Brain microvascular endothelial cell (primary cell): Measurements from ENCODE around the gene CAMTA1.

Experiments
- DNase-seq: peaks from one replicate; pipeline ENCODE4 v3.0.0-alpha.2; 2020
- H3K27ac ChIP-seq: fragments of 250-450 bp; sonication (Bioruptor Pico); 2 replicates; pipeline ENCODE4 v1.5.1; 2020; ENCODE audit warnings: mild to moderate bottlenecking, moderate library complexity
- H3K27me3 ChIP-seq: fragments of 250-450 bp; sonication (Bioruptor Pico); replicated peaks from 2 replicates; pipeline ENCODE4 v1.5.1; 2020; ENCODE audit warnings: mild to moderate bottlenecking
- H3K36me3 ChIP-seq: fragments of 250-450 bp; sonication (Bioruptor Pico); replicated peaks from 2 replicates; pipeline ENCODE4 v1.5.1; 2020; ENCODE audit warnings: mild to moderate bottlenecking
- H3K4me3 ChIP-seq: 2 replicates; pipeline ENCODE4 v1.5.1; 2011; ENCODE audit warnings: low read depth, mild to moderate bottlenecking, control low read depth, low read length, moderate library complexity
- in situ Hi-C: cut with HindIII; loops from 2 replicates; pipeline ENCODE4 v1.10.0; 2017; ENCODE audit warnings: low sequenced_read_pairs, low pct_ligation_motif_present
- TF ChIP-seq, protein P1 (sequence below): IDR thresholded peaks from 2 replicates; pipeline ENCODE4 v1.5.1; 2011; ENCODE audit warnings: low read depth, mild to moderate bottlenecking, moderate library complexity, low read length, control low read depth, inconsistent platforms; ENCODE audit errors: missing control alignments

Gene CAMTA1

DNA sequence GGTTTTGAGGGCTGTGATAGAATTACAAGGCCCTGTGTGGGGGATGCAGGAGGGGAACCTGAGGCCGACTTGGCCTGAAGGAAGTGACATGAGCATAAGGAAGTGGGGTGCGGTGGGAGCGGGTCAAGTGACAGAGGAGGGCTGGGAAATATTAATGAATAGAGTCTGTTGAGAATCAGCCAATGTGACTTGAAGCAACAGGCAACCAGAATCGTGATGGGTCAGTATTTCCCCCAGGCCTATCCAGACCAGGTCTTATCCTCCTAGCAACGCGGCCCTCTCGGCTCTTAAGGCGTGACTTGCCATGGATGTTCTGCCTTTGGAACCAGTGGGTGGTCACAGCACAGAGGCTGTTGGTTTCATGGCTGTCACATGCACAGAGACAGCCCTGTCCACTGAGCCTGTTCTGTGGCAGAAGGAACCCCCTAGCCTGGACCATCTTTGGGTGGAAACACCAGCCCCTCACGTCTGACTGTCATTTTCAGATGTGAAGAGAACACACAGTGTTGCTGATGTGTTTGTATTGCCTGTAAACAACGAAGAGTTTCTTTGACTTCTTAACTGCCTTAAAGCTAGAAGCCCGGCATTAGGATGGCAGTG, 468.8 kb downstream of the CAMTA1 start:
- no peak for DNase-seq
- Histone ChIP-seq H3K4me3 (no peak overlapping the region), H3K27me3 (no peaks in the 10 kb centered on the region), H3K36me3 (no peaks in the 10 kb centered on the region), H3K27ac (no peak overlapping the region)
- in situ Hi-C loops = no loop called here
- TF ChIP-seq, protein P1, sequence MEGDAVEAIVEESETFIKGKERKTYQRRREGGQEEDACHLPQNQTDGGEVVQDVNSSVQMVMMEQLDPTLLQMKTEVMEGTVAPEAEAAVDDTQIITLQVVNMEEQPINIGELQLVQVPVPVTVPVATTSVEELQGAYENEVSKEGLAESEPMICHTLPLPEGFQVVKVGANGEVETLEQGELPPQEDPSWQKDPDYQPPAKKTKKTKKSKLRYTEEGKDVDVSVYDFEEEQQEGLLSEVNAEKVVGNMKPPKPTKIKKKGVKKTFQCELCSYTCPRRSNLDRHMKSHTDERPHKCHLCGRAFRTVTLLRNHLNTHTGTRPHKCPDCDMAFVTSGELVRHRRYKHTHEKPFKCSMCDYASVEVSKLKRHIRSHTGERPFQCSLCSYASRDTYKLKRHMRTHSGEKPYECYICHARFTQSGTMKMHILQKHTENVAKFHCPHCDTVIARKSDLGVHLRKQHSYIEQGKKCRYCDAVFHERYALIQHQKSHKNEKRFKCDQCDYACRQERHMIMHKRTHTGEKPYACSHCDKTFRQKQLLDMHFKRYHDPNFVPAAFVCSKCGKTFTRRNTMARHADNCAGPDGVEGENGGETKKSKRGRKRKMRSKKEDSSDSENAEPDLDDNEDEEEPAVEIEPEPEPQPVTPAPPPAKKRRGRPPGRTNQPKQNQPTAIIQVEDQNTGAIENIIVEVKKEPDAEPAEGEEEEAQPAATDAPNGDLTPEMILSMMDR = no peak

DNA sequence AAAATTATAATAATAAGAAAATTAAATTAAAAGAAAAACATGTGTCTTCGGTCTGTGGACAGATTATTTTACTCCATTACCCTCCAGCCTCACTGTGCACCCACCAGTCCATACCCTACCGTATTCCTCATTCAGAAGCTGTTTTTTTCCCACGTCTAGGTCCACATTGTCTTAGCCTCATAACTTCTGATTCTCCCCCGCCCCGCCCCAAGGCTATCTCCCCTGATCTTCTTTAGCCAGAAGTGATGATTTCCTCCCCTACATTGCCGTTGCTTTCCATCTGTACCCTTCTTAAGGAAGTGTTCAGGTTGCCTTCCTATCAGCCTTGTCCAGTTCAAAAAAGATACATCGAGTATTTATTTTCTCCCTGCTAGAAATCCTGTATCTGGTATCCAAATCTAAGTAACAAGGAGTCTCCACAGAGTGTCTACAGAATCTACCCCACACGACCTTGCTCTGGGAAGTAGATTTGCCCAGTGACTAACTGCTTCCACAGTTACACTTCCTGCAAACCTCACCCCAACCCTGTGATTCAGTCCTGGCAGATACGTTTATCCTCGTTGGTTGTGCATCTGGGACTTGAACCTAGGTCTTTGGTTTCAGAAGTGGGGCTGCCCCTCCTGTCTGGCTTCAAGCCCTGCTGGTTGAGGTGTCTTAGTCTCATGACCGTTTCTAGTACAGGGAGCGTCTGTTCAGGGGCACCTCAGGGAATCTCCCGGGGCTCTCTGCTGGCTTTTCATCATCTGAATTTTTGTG, 470.2 kb downstream of the CAMTA1 start:
- Histone ChIP-seq H3K27me3 (no peaks in the 10 kb centered on the region), H3K27ac (no peak overlapping the region), H3K36me3 (no peaks in the 10 kb centered on the region), H3K4me3 (no peak overlapping the region)
- DNase-seq = peak; percentile 47
- TF ChIP-seq, protein P1 = no peak
- in situ Hi-C loops = no loop called here

DNA sequence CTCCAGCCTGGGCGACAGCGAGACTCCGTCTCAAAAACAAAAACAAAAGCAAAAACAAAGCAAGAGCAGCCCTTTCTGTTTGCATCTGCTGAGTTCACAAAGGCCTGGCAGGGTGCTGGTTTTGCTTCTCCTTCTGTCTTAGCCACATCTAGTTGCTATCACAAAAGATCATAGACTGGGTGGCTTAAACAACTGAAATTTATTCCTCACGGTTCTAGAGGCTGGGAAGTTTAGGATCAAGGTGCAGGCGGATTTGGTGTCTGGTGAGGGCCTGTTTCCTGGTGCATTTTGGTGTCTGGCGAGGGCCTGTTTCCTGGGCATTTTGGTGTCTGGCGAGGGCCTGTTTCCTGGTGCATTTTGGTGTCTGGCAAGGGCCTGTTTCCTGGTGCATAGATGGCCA, 471.3 kb downstream of the CAMTA1 start:
- H3K27me3 ChIP-seq = no peaks in the 10 kb centered on the region
- H3K4me3 ChIP-seq = no peak overlapping the region
- TF ChIP-seq, protein P1 = no peak
- no peaks in the 10 kb centered on the region for H3K36me3 ChIP-seq
- in situ Hi-C loops = no loop called here
- no peak overlapping the region for H3K27ac ChIP-seq
- DNase-seq = no peak

DNA sequence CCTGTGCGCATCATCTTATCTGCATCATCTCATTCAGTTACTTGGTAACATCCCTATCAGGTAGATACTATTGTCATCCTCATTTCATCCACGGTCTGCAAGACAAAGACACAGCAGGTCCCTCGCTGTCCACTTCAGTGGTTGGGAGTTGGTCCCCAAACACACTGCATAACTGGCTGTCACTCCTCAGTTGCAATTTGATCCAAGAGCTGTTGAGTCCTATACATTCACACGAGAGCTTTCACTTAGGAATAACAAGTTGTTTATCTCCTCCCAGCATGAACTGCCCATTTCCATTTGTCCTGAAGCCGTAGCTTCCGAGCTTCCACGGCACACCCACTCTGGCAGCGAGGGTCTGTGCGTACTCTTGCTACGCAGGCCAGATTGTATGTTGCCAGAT, 472.0 kb downstream of the CAMTA1 start:
- TF ChIP-seq, protein P1 = no peak
- no peak overlapping the region for H3K4me3 ChIP-seq
- in situ Hi-C loops = no loop called here
- no peaks in the 10 kb centered on the region for H3K27me3 ChIP-seq
- no peak for DNase-seq
- H3K36me3 ChIP-seq = no peaks in the 10 kb centered on the region
- H3K27ac ChIP-seq = no peak overlapping the region

DNA sequence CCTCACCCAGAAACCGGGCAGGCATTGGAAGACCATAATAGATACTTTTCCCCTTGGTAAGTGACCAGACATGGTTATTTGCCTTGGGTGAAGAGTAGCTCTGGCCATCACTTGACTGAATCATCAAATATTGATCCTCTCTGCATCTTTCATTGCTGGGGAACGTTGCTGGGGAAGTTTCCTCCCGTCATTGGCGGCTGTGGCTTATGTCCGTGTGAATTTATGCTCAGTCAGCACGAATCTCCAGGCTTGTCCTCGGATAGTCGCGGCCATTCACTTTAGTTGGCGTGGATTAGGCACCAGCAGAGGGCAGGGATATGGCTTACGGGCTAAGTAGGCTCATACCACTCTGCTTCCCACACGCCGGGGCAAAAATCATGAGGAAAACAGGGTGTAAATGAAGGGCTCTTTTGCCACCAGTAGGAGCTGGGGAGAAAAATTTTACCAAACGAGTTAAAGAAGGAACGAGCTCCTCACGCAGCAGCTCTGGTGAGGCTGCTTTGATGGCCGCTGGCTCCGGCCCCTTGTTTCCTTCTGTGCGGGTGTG, 473.4 kb downstream of the CAMTA1 start:
- DNase-seq = no peak
- TF ChIP-seq, protein P1 = no peak
- Histone ChIP-seq H3K27me3 (no peaks in the 10 kb centered on the region), H3K27ac (no peak overlapping the region), H3K4me3 (no peak overlapping the region), H3K36me3 (no peaks in the 10 kb centered on the region)
- in situ Hi-C loops = no loop called here
